ENCODE measurements around the gene LNX1.

DNA sequence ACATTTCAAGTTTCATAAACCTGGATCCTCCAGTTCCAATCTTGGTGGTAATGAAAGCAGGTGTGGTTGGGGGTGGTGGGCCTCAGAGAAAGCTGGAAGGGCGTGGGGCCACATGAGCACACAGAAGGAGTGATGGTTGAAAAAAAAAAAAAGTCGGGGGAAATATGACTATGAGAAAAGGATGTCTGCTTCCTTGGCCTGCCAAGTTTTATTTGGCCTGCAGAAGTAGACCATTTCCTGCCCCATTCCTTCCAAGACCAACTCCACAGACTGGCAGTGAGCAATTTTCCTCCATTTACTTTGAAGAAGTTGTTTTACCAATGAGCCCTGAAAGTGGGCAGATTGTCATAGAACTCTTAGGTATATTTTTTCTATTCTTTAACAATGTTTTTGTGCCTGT lies 43.3 kb downstream of the LNX1 start:
- TF ChIP-seq POLR2A (IDR thresholded peaks at IDR 0.05), result no peak
- TF ChIP-seq, protein P1, sequence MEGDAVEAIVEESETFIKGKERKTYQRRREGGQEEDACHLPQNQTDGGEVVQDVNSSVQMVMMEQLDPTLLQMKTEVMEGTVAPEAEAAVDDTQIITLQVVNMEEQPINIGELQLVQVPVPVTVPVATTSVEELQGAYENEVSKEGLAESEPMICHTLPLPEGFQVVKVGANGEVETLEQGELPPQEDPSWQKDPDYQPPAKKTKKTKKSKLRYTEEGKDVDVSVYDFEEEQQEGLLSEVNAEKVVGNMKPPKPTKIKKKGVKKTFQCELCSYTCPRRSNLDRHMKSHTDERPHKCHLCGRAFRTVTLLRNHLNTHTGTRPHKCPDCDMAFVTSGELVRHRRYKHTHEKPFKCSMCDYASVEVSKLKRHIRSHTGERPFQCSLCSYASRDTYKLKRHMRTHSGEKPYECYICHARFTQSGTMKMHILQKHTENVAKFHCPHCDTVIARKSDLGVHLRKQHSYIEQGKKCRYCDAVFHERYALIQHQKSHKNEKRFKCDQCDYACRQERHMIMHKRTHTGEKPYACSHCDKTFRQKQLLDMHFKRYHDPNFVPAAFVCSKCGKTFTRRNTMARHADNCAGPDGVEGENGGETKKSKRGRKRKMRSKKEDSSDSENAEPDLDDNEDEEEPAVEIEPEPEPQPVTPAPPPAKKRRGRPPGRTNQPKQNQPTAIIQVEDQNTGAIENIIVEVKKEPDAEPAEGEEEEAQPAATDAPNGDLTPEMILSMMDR (IDR thresholded peaks at IDR 0.05), result no peak
